ENCODE measurements around the gene PHF14.

Gene PHF14

GRCh38 chr7:11082121-11082520, 108.4 kb downstream of the PHF14 start:
- no peak for DNase-seq (ENCODE audit: low read depth in 1 of 2, low spot score in 1 of 2)

DNA sequence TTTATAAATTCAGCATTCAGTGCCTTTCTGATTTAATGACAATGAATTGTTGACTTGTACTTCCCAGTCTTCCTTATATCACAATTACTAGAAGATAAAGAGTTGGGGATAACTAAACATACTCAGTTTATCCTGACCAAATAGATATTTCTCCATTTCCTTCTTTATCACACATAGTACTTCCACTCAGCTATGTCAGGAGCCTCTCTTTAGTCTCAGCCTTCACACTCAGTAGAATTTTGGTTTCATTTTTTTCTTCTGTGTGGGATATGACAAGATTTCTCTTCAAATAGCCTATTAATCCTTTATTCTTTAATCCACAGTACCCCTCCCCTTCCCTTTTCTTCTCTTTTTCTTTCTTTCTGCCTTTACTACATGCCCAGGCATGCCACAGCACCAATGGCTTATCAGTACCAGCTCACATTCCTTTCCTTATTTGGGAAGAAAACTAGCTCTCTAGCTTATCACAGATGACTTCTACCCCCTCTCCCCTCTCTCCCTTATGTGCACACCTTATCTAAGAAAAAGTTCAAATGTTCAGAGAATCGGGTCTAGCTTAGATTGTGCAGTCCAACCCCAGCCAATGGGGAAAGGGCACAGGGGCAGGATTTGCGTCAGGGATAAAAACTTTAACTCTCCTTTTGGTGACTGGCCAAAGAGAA, 109.0 kb downstream of the PHF14 start:
- no peak for DNase-seq (ENCODE audit: low read depth in 1 of 2, low spot score in 1 of 2)

DNA sequence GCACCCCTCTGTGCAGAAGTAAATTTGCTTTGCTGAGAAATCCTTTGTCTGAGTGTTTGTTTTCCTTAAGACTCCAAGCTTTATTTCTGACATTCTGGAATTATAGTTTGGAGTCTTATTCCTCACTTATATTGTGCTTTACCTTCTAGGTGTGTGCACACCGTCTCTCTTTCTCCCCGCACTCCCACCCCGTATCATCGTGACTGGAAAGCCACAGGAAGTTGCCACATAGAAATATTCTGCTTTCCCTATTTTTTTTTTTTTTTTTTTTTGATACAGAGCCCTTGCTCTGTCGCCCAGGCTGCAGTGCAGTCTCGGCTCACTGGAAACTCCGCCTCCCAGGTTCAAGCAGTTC, 109.5 kb downstream of the PHF14 start:
- no peak for DNase-seq (ENCODE audit: low read depth in 1 of 2, low spot score in 1 of 2)

- no peak for DNase-seq (ENCODE audit: low read depth in 1 of 2, low spot score in 1 of 2)
Observed at GRCh38 chr7:11104578-11104977, 130.9 kb downstream of the PHF14 start.

- DNase-seq (ENCODE audit: low read depth in 1 of 2, low spot score in 1 of 2) = no peak
Observed at GRCh38 chr7:11109659-11110058, 136.0 kb downstream of the PHF14 start.

- DNase-seq (ENCODE audit: low read depth in 1 of 2, low spot score in 1 of 2) = no peak
Observed at GRCh38 chr7:11120068-11120664, 146.5 kb downstream of the PHF14 start.

GRCh38 chr7:11120675-11121220, 147.1 kb downstream of the PHF14 start:
- DNase-seq (ENCODE audit: low read depth in 1 of 2, low spot score in 1 of 2) = no peak

DNA sequence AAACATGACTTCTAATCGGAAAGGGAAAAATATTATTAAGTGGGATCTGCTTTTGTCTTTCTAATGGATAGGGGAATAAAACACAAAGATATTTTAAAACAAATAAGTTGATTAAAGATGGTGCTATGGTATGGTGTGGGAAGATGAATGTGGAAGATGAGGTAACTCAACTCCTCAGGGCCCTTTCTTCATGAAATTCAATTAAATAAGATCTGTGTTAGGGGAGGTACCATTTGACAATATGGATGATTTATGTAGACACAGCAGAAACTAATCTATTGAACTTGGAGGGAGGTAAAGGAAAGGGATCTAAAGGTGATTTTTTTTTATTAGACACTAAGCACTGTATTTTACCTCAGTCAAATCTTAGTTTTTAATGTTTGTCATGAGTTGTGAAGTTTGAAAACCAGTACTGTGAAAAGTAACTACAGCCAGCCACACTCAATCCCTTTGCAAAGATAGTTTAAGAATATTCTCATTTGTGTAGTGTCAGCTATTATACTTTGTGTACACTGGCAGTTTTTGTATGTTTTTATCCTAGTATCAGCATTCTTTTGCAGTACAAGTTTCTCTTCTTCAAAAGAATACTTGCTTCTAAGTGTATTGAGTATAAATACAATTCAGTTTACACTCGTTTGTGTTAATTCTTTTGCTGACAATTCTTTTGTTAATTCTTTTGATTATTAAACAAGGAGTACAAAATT, 151.3 kb downstream of the PHF14 start:
- DNase-seq (ENCODE audit: low read depth in 1 of 2, low spot score in 1 of 2) = no peak

DNA sequence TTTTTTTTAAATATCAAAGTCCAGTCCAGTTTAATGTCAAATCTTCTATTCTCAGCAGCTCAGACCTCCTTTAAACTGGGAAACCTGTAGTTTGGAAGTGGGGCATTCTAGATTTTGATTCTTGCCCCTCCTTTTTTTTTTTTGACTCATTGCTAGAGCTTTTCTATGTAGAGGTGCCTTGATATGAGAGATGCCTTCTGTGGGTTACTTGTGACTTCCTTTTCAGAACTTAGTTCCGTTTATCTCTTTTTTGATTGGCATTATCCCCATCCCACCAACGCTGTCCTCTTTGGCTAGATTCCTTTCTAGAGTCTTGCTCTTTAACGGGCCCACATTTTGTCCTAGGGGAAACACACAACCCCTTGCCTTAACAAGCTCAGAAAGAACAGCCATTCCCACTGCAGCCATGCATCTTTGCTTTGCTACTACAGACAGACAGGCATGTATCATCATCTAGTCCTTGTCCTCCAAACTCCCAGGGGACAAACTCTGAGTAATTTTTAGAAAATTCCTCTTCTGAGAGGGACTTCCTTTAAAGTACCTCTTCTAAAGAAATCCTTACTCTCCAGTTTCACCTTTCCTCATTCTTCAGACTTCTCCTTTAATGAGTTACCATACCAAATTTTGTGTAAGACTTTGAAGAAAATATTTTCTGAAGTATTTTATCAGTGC, 153.6 kb downstream of the PHF14 start:
- DNase-seq (ENCODE audit: low read depth in 1 of 2, low spot score in 1 of 2) = no peak

GRCh38 chr7:11127988-11128387, 154.3 kb downstream of the PHF14 start:
- DNase-seq (ENCODE audit: low read depth in 1 of 2, low spot score in 1 of 2) = no peak

GRCh38 chr7:11128498-11128897, 154.8 kb downstream of the PHF14 start:
- no peak for DNase-seq (ENCODE audit: low read depth in 1 of 2, low spot score in 1 of 2)

DNA sequence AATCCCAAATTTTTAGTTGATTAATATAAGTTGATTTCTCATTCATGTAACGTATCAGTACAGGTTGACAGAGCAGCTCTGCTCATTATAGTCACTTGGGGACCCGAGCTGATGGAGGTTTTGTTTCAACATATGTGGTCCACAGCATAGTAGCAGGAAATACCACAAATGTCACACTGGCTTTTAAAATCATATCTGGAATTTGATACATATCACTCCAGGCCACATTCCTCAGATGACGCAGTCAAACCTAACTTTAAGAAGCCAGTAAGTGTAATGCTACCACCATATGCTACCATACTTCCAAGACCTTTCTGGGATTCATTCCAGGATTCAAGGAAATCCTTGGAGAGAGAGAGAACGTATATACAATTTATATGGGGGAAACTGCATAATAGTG, 156.3 kb downstream of the PHF14 start:
- DNase-seq (ENCODE audit: low read depth in 1 of 2, low spot score in 1 of 2) = no peak

DNA sequence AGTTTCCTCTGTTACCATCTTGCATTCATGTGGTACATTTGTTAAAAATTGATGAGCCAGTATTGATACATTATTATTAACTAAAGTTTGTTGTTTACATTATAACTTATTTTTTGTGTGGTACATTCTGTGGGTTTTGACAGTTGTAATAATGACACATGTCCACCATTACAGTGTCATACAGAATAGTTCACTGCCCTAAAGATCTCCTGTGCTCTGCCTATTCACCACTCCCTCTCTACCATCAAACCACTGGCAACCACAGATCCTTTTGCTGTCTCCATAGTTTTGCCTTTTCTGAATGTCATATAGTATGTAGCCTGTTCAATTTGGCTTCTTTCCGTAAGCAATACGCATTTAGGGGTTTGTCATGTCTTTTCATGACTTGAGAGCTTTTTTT, 156.9 kb downstream of the PHF14 start:
- no peak for DNase-seq (ENCODE audit: low read depth in 1 of 2, low spot score in 1 of 2)

GRCh38 chr7:11133436-11133959, 159.8 kb downstream of the PHF14 start:
- DNase-seq (ENCODE audit: low read depth in 1 of 2, low spot score in 1 of 2) = no peak

- no peak for DNase-seq (ENCODE audit: low read depth in 1 of 2, low spot score in 1 of 2)
Observed at GRCh38 chr7:11135573-11135972, 161.9 kb downstream of the PHF14 start.

- no peak for DNase-seq (ENCODE audit: low read depth in 1 of 2, low spot score in 1 of 2)
Observed at GRCh38 chr7:11141541-11141940, 167.9 kb downstream of the PHF14 start.

GRCh38 chr7:11153694-11154093, 180.0 kb downstream of the PHF14 start:
- no peak for DNase-seq (ENCODE audit: low read depth in 1 of 2, low spot score in 1 of 2)

DNA sequence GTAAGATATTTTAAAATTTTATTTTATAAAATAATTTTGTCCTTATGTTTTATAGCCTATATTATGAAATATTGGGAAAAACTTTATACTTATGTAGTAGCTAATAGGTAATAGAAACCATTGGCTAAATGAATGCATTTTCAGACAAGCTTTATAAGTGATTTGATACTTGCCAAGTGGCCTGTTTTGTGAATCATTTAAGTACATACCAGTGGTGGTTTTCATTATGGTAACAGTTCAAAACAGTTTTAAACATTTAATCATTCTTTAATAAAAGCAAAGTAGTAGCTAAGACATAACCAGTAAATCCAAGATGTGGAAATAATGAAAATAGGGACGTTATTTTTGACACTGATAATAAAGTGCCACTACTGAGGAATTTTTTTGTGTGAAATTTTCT, 182.2 kb downstream of the PHF14 start:
- DNase-seq (ENCODE audit: low read depth in 1 of 2, low spot score in 1 of 2) = no peak

- DNase-seq (ENCODE audit: low read depth in 1 of 2, low spot score in 1 of 2) = no peak
Observed at GRCh38 chr7:11161499-11161898, 187.8 kb downstream of the PHF14 start.

- DNase-seq (ENCODE audit: low read depth in 1 of 2, low spot score in 1 of 2) = no peak
Observed at GRCh38 chr7:11163220-11163619, 189.5 kb downstream of the PHF14 start.

DNA sequence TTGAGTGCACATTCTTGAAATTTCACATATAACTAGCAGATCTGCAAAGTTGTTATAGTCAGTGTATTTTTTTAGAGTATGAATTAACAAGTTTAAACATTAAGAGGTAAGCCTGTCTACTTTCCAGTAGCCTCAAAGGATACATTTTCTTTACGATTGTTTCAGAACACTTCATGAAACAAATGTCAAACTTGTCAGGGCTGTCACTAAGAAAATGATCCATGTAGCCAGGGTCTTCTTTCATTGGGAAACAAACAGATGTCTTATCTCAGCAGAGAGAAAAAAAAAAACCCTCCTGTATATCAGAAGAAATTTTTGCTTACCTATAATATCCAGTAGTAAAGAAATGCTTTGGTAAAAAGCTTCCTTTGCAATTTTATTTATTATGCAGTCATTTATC, 192.4 kb downstream of the PHF14 start:
- DNase-seq (ENCODE audit: low read depth in 1 of 2, low spot score in 1 of 2) = no peak
